H1 (cell line): ENCODE data around the gene TESMIN. TPM values are rescaled to one million over a fixed set of nuclear protein-coding genes. Genes with fewer than 3 reads are reported as not detected.

Source experiments
- CTCF ChIA-PET: fragments of 300-600 bp; sonication (Branson Sonifier 250); formaldehyde crosslinking; loops from one replicate; lab custom pipeline; 2021; ENCODE audit not compliant: partially characterized antibody; lab: Charles Lee
- POLR2A ChIA-PET: fragments of 300-600 bp; sonication (Branson Sonifier 250); formaldehyde crosslinking; loops from one replicate; lab custom pipeline; 2021; ENCODE audit warnings: inconsistent platforms; ENCODE audit not compliant: partially characterized antibody; lab: Charles Lee
- DNase-seq, 2 experiments: peaks; one replicate each; pipeline versions ENCODE4 v3.0.0 to v3.0.0-alpha.2; 2010 to 2022; ENCODE audit warnings: low spot score in 2 of 2, low read depth in 1 of 2, mixed read lengths in 1 of 2
- FAIRE-seq: peaks from 2 replicates; lab custom pipeline; 2011; peaks lifted over from hg19 to GRCh38; lab: Jason Lieb, UNC
- H2AFZ ChIP-seq: 2 replicates; pipeline ENCODE4 v1.8.1; 2012; ENCODE audit warnings: low read length, inconsistent platforms
- H2AK5ac ChIP-seq: 2 replicates; pipeline ENCODE4 v1.6.1; 2013; ENCODE audit warnings: low read depth, low read length
- H2BK120ac ChIP-seq: replicated peaks from 2 replicates; pipeline ENCODE3; 2013; ENCODE audit warnings: low read depth, low read length, inconsistent platforms
- H2BK12ac ChIP-seq: 2 replicates; pipeline ENCODE4 v1.6.1; 2013; ENCODE audit warnings: low read depth, low read length
- H2BK15ac ChIP-seq: 2 replicates; pipeline ENCODE4 v1.6.1; 2013; ENCODE audit warnings: low read length
- H2BK20ac ChIP-seq: 2 replicates; pipeline ENCODE4 v1.6.1; 2013; ENCODE audit warnings: low read length
- H2BK5ac ChIP-seq: 2 replicates; pipeline ENCODE4 v1.6.1; 2013; ENCODE audit warnings: low read depth, low read length
- H3K14ac ChIP-seq: 2 replicates; pipeline ENCODE4 v1.6.1; 2013; ENCODE audit warnings: inconsistent platforms; ENCODE audit not compliant: insufficient read length
- H3K18ac ChIP-seq: 2 replicates; pipeline ENCODE4 v1.6.1; 2013; ENCODE audit warnings: low read length; ENCODE audit errors: extremely low read depth
- H3K23ac ChIP-seq: 2 replicates; pipeline ENCODE4 v1.6.1; 2013; ENCODE audit warnings: inconsistent platforms; ENCODE audit not compliant: insufficient read length
- H3K23me2 ChIP-seq: 2 replicates; pipeline ENCODE4 v1.6.1; 2013; ENCODE audit warnings: low read depth, low read length
- H3K27ac ChIP-seq: 2 replicates; pipeline ENCODE4 v1.6.1; 2011; ENCODE audit warnings: low read depth, low read length, inconsistent platforms
- H3K27me3 ChIP-seq, 4 experiments: replicated peaks in 1 of 4; 1 replicate in 1 of 4; 2 replicates in 3 of 4; pipeline versions ENCODE4 v1.6.1 to v1.8.1; 2011 to 2013; ENCODE audit warnings: low read length in 3 of 4, mild to moderate bottlenecking in 3 of 4, inconsistent platforms in 2 of 4, mixed read lengths in 2 of 4, moderate library complexity in 1 of 4; ENCODE audit not compliant: control insufficient read depth in 3 of 4, insufficient read depth in 3 of 4; ENCODE audit errors: extremely low read depth in 1 of 4
- H3K36me3 ChIP-seq, 4 experiments: 2 replicates each; pipeline versions ENCODE4 v1.6.1 to v1.8.1; 2011 to 2013; ENCODE audit warnings: mild to moderate bottlenecking in 4 of 4, low read length in 3 of 4, moderate library complexity in 2 of 4, control low read depth in 1 of 4, inconsistent platforms in 1 of 4; ENCODE audit not compliant: insufficient read depth in 4 of 4, control insufficient read depth in 2 of 4
- H3K4ac ChIP-seq: replicated peaks from 2 replicates; pipeline ENCODE3; 2013; ENCODE audit warnings: low read length, low read depth, mixed read lengths, inconsistent platforms; ENCODE audit not compliant: insufficient read length
- H3K4me1 ChIP-seq, 4 experiments: replicated peaks in 1 of 4; 1 replicate in 1 of 4; 2 replicates in 3 of 4; pipeline versions ENCODE4 v1.6.1 to v1.8.1; 2011 to 2013; ENCODE audit warnings: low read length in 3 of 4, inconsistent platforms in 2 of 4, mixed read lengths in 1 of 4; ENCODE audit not compliant: insufficient read depth in 4 of 4, control insufficient read depth in 3 of 4
- H3K4me2 ChIP-seq, 2 experiments: 2 replicates each; pipeline versions ENCODE4 v1.6.1 to v1.8.1; 2011 to 2013; ENCODE audit warnings: low read depth in 2 of 2, low read length in 2 of 2, control low read depth in 1 of 2, inconsistent platforms in 1 of 2, mild to moderate bottlenecking in 1 of 2; ENCODE audit not compliant: insufficient read depth in 1 of 2
- H3K4me3 ChIP-seq, 4 experiments: fragments of 200-600, 300-600 bp in 1 of 4; sonication (generic), shearing (Covaris generic), sonication (Bioruptor Twin) in 1 of 4; 2 replicates each; pipeline versions ENCODE4 v1.5.1 to v1.8.1; 2011 to 2016; ENCODE audit warnings: low read length in 4 of 4, low read depth in 3 of 4, control low read depth in 2 of 4, inconsistent platforms in 2 of 4, mild to moderate bottlenecking in 2 of 4, mixed read lengths in 1 of 4, moderate library complexity in 1 of 4; ENCODE audit not compliant: insufficient read depth in 2 of 4; ENCODE audit errors: extremely low read depth in 1 of 4
- H3K56ac ChIP-seq: replicated peaks from 2 replicates; pipeline ENCODE3; 2013; ENCODE audit warnings: low read depth, mild to moderate bottlenecking, mixed read lengths, low read length, inconsistent platforms; ENCODE audit not compliant: insufficient read length
- H3K79me1 ChIP-seq: 2 replicates; pipeline ENCODE4 v1.6.1; 2013; ENCODE audit warnings: low read depth, low read length, control low read depth
- H3K79me2 ChIP-seq, 2 experiments: 2 replicates each; pipeline versions ENCODE4 v1.6.1 to v1.8.1; 2012 to 2013; ENCODE audit warnings: low read length in 2 of 2, mild to moderate bottlenecking in 2 of 2, inconsistent platforms in 1 of 2; ENCODE audit not compliant: insufficient read depth in 2 of 2, control insufficient read depth in 1 of 2
- H3K9ac ChIP-seq, 4 experiments: replicated peaks in 1 of 4; 1 replicate in 1 of 4; 2 replicates in 3 of 4; pipeline versions ENCODE4 v1.6.1 to v1.8.1; 2011 to 2013; ENCODE audit warnings: low read depth in 3 of 4, low read length in 3 of 4, control low read depth in 2 of 4, mild to moderate bottlenecking in 2 of 4, moderate library complexity in 2 of 4, inconsistent platforms in 1 of 4; ENCODE audit errors: extremely low read depth in 1 of 4
- H3K9me3 ChIP-seq, 2 experiments: 2 replicates each; pipeline versions ENCODE4 v1.6.1 to v1.8.1; 2012 to 2013; ENCODE audit warnings: mild to moderate bottlenecking in 2 of 2, moderate library complexity in 2 of 2, control low read depth in 1 of 2, inconsistent platforms in 1 of 2, low read depth in 1 of 2, low read length in 1 of 2, mixed read lengths in 1 of 2; ENCODE audit not compliant: insufficient read depth in 2 of 2
- H4K20me1 ChIP-seq, 2 experiments: replicated peaks in 1 of 2; 2 replicates each; pipeline versions ENCODE3 to v1.8.1; 2011 to 2013; ENCODE audit warnings: inconsistent platforms in 2 of 2, low read length in 2 of 2, mild to moderate bottlenecking in 1 of 2; ENCODE audit not compliant: insufficient read depth in 2 of 2, control insufficient read depth in 1 of 2
- H4K5ac ChIP-seq: 2 replicates; pipeline ENCODE4 v1.6.1; 2013; ENCODE audit warnings: low read length, low read depth, mixed read lengths, inconsistent platforms; ENCODE audit not compliant: insufficient read length
- H4K8ac ChIP-seq: 2 replicates; pipeline ENCODE4 v1.8.0; 2013; ENCODE audit warnings: mild to moderate bottlenecking, moderate library complexity, low read length, inconsistent platforms; ENCODE audit not compliant: insufficient read depth; ENCODE audit errors: extremely low read depth
- H4K91ac ChIP-seq: replicated peaks from 2 replicates; pipeline ENCODE3; 2013; ENCODE audit warnings: low read length, mixed read lengths, inconsistent platforms; ENCODE audit not compliant: insufficient read length
- BRCA1 ChIP-seq: IDR thresholded peaks from 2 replicates; pipeline ENCODE4 v1.6.1; 2012; ENCODE audit warnings: low read depth, low read length, improper control_type of control experiment
- CREB1 ChIP-seq: IDR thresholded peaks from 2 replicates; pipeline ENCODE4 v1.6.1; 2012; ENCODE audit warnings: inconsistent platforms
- EZH2 ChIP-seq: fragments of 200-600 bp; sonication (generic); IDR thresholded peaks from 2 replicates; pipeline ENCODE4 v1.7.1; 2012; ENCODE audit warnings: low read depth, mild to moderate bottlenecking, moderate library complexity, low read length, inconsistent platforms; ENCODE audit not compliant: severe bottlenecking
- GTF2F1 ChIP-seq: IDR thresholded peaks from 2 replicates; pipeline ENCODE4 v1.6.1; 2012; ENCODE audit warnings: low read depth, low read length, improper control_type of control experiment, borderline replicate concordance
- HDAC6 ChIP-seq: IDR thresholded peaks from one replicate; pipeline ENCODE4 v1.7.1; 2012; ENCODE audit warnings: low read depth, mild to moderate bottlenecking, inconsistent platforms, low read length, moderate library complexity
- MAFK ChIP-seq: IDR thresholded peaks from 2 replicates; pipeline ENCODE4 v1.6.1; 2012; ENCODE audit warnings: low read depth, mild to moderate bottlenecking, improper control_type of control experiment, low read length
- RAD21 ChIP-seq, 2 experiments: IDR thresholded peaks in 1 of 2; conservative IDR thresholded peaks in 1 of 2; 2 replicates each; pipeline ENCODE4 v1.6.1; 2011; ENCODE audit warnings: low read depth in 2 of 2, low read length in 2 of 2, improper control_type of control experiment in 1 of 2, inconsistent platforms in 1 of 2, mild to moderate bottlenecking in 1 of 2, moderate library complexity in 1 of 2
- SP2 ChIP-seq: IDR thresholded peaks from 2 replicates; pipeline ENCODE4 v1.6.1; 2012; ENCODE audit warnings: mild to moderate bottlenecking, low read length, inconsistent platforms
- SRF ChIP-seq: IDR thresholded peaks from 2 replicates; pipeline ENCODE4 v1.6.1; 2011; ENCODE audit warnings: mild to moderate bottlenecking, low read depth, low read length, moderate library complexity
- TBP ChIP-seq: IDR thresholded peaks from 2 replicates; pipeline ENCODE4 v1.6.1; 2011; ENCODE audit warnings: low read depth, low read length, improper control_type of control experiment
- USF2 ChIP-seq: IDR thresholded peaks from 2 replicates; pipeline ENCODE4 v1.6.1; 2011; ENCODE audit warnings: low read length, improper control_type of control experiment
- WGBS, 2 experiments: shearing (Covaris generic) in 1 of 2; methylation state at CpG; one replicate each; pipeline versions ENCODE4 v1.1.6 to v1.1.7; 2013 to 2015; ENCODE audit warnings: low lambda C conversion rate in 2 of 2, mixed read lengths in 2 of 2, inconsistent platforms in 1 of 2, low coverage in 1 of 2, missing lambda C conversion rate in 1 of 2; ENCODE audit not compliant: insufficient replicate concordance in 2 of 2, insufficient coverage in 1 of 2, insufficient read length in 1 of 2; ENCODE audit errors: extremely low coverage in 1 of 2, missing lambda C conversion rate in 1 of 2; 5-methylcytosine and 5-hydroxymethylcytosine counted together
- polyA plus RNA-seq, 7 experiments: library from polyadenylated mRNA; depleted of rRNA in 3 of 7; stranded (reverse) in 5 of 7; unstranded in 2 of 7; fragments of >200 nt in 5 of 7; fragments of 200-250 nt in 2 of 7; gene quantifications; 1 replicate in 5 of 7; 2 replicates in 1 of 7; 4 replicates in 1 of 7; pipeline versions ENCODE4 v1.2.1 to v1.2.3, GENCODE V29; 2011 to 2013; ENCODE audit warnings: missing spikeins in 2 of 7, mixed read lengths in 2 of 7
- total RNA-seq: library from RNA; stranded (reverse); fragmentation: NEBNext Ultra II Directional; extraction: Animal tissue kit (Norgen Biotek cat#: 25700); gene quantifications from 2 replicates; pipeline ENCODE4 v1.2.1, GENCODE V29; 2021

The TESMIN gene
- total and polyA plus RNA-seq, 2 of the 8 experiments (the other 6 are each of a cell fraction or from before 2014, with no cell fraction given), result 22.6 to 61.1 TPM

- H3K27me3 ChIP-seq, result no peaks in the 10 kb centered on the region
- POLR2A ChIA-PET, result interaction anchor here (0.9 to 3.1 kb wide), 4 partner anchors 14 to 56 kb away, joined by 3 to 13 read pairs (median 4); no protein-coding TSS in a partner anchor
- TF ChIP-seq BRCA1 (no peak), EZH2 (no peak), HDAC6 (no peak), SRF (no peak), CREB1 (no peak), RAD21 (IDR thresholded peaks at IDR 0.05 in 1 of 2, conservative IDR thresholded peaks at IDR 0.05 in 1 of 2; ENCODE audit: low read depth in 2 of 2, low read length in 2 of 2) (no peak), MAFK (no peak), SP2 (no peak), GTF2F1 (no peak), TBP (no peak), USF2 (no peak)
These were observed 58.3 kb downstream of the TESMIN start for GRCh38 chr11:68692871-68693483.

More at GRCh38 chr11:68692871-68693483, 58.3 kb downstream of the TESMIN start:
- Histone ChIP-seq H3K23me2 (0 out of 2 replicates have a peak, but pooled peaks cover 1% of the 10 kb centered on the region), H3K18ac (peak overlapping the region; percentile 90), H3K9me3 (peaks cover 0 to 2% of the 10 kb centered on the region in 2 experiments; a peak in 1 of 4 replicates), H4K8ac (no peak overlapping the region; the same call in 1 of the 2 replicates), H2BK5ac (peak overlapping the region; percentile 90; the same call in 1 of the 2 replicates), H4K20me1 (no peaks in the 10 kb centered on the region), H4K5ac (no peak overlapping the region), H2AK5ac (peak overlapping the region; percentile 25; the same call in 1 of the 2 replicates), H3K56ac (no peak overlapping the region), H3K79me2 (no peaks in the 10 kb centered on the region), H3K4me1 (peaks cover 5 to 27% (median 10%) of the 10 kb centered on the region in 4 experiments; a peak in 6 of 7 replicates), H3K14ac (no peak overlapping the region), H2BK15ac (0 out of 2 replicates have a peak overlapping the region, but pooled peaks have one; percentile 77), H2BK120ac (peak overlapping the region; percentile 40), H3K9ac (no peak overlapping the region), H2BK12ac (peak overlapping the region; percentile 99; the same call in 1 of the 2 replicates), H3K27ac (0 out of 2 replicates have a peak overlapping the region, but pooled peaks have one; percentile 39), H3K23ac (no peak overlapping the region), H3K4me2 (no peak overlapping the region), H2BK20ac (peak overlapping the region; percentile 92), H3K36me3 (peaks cover 0 to 4% (median under 1%) of the 10 kb centered on the region in 4 experiments; a peak in 2 of 8 replicates), H4K91ac (peak overlapping the region; percentile 95), H3K4ac (peak overlapping the region; percentile 57), H2AFZ (no peak overlapping the region), H3K79me1 (no peaks in the 10 kb centered on the region), H3K4me3 (no peak overlapping the region)
- CTCF ChIA-PET, result interaction anchor here (2.9 kb wide), 1 partner anchor 11 kb away, joined by 13 read pairs; no protein-coding TSS in a partner anchor
- WGBS, 2 experiments, result 92% methylated on average over 15 of the region's 15 CpGs; no CpG with 5 or more reads in 1 of the 2 experiments
- peak in 1 of 2 experiments; percentile 43 for DNase-seq
- FAIRE-seq, result no peak
